ENCODE data around the gene ZNF486.

ZNF486 gene

DNA sequence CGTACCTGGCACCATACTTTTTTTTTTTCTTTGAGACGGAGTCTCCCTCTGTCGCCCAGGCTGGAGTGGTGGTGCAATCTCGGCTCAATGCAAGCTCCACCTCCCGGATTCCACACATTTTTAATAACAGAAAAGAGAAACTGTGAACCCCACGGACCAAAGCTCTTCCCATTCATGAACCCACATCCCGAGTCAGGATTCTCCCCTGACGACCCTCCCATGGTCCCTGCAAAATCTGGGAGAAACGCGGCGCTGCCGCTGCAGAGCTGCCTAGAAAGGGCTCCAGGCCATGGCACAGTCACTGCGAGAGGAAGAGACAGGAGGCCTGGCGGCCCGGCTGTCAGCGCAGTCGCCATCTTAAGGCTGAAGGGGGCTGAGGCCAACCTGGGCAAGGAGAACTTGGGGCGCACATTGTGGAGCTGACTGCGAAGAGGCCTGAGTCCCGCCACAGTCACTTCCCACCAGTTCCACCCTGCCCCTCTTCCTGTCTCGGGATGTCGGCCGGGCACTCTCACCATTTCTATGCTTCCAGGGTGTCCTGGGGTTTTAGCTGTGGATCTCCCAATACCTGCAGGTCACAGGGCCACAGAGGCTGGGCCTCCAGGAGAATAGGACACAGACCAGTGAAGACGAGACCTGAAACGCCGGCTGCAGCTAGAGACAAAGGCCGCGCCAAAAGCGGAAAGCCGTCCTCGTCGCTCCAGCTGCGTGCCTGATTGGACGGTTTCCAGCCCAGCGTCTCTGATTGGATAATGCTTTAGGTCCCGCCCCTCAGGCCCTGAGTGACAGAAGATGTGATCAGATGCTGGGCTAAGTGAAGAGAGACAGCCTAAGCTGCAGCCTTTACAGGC is 71.0 kb downstream of the ZNF486 start:
- no peak for DNase-seq

DNA sequence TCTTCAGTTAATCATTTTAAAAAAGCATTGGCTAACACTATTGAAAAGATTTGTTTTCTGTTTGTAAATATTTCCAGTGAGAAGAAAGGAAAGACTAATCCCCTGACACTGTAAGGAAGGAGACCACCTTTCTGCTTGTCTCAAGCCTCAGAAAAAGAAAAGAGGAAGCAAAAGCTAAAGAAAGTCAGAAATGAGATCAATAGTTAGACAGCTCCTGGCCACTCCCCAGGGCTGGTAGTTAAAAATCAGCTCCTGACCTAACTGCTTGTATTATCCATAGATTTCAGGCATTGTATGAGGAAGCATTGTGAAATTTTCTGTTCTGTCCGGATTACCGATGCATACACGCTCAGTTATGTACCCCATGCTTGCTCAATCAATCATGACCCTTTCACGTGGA is 76.6 kb downstream of the ZNF486 start:
- DNase-seq: no peak

DNA sequence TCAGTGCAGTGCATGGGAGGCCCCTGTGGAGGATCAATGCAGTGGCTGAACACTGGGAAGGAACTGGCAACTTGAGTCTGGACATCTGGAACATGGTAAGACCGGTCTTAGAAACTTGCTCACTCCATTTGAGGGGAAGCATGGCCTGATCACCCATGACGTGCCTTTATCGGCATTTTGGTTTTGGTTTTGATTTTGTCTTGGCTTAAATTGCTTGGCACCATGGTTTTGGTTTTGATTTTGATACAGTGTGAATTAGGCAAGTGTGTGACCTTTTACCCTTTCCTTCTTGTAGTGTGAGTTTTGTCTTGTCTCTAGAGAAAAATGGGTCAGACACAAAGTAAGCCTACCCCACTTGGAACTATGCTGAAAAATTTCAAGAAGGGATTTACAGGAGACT is 77.3 kb downstream of the ZNF486 start:
- no peak for DNase-seq

DNA sequence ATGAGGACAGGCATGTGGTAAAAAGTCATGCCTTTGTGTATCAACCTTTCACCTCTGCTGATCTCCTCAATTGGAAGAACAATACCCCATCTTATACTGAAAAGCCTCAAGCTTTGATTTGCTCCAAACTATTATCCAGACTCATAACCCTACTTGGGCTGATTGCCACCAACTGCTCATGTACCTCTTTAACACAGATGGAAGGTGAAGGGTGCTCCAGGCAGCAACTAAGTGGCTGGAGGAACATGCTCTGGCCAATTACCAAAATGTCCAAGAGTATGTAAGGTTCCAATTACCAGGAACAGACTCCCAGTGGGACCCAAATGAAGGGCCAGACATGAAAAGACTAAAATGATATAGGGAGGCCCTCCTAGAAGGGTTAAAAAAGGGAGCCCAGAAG is 78.3 kb downstream of the ZNF486 start:
- peak; percentile 17 for DNase-seq

DNA sequence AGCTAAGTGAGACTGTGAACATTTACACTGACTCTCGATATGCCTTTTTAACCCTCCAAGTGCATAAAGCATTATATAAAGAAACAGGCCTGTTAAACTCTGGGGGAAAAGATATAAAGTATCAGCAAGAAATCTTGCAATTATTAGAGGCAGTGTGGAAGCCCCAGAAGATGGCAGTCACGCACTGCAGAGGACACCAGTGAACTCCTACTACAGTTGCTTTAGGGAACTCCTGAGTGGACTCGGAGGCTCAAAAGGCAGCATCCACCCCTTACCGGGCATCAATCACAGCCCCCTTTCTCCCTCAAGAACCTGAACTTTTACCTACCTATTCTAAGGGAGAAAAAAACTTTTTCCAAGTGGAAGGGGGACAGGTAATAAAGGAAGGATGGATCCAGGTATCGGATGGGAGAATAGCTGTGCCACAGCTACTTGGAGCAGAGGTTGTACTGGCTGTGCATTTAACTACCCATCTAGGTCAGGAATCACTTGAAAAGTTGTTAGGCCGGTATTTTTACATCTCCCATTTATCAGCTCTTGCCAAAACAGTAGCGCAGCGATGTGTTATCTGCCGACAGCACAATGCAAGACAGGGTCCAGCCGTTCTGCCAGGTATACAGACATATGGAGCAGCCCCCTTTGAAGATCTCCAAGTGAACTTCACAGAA is 80.1 kb downstream of the ZNF486 start:
- DNase-seq: peak; percentile 4

DNA sequence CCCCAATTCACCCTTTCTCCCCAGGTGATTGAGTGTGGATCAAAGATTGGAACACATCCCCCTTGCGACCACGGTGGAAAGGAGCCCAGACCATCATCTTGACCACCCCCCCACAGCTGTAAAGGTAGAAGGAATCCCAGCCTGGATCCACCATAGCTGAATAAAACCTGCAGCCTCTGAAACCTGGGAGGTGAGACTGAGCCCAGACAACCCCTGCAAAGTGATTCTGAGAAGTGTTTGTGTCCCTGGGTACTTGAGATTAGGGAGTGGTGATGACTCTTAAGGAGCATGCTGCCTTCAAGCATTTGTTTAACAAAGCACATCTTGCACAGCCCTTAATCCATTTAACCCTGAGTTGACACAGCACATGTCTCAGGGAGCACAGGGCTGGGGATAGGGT is 81.2 kb downstream of the ZNF486 start:
- peak; percentile 10 for DNase-seq
